Medulla oblongata (tissue), 1 donor: ENCODE results near the gene TFDP3.

Experiments
- DNase-seq: peaks from one replicate; pipeline ENCODE4 v3.0.0-alpha.2; 2015; ENCODE audit errors: extremely low spot score

The TFDP3 gene, protein sequence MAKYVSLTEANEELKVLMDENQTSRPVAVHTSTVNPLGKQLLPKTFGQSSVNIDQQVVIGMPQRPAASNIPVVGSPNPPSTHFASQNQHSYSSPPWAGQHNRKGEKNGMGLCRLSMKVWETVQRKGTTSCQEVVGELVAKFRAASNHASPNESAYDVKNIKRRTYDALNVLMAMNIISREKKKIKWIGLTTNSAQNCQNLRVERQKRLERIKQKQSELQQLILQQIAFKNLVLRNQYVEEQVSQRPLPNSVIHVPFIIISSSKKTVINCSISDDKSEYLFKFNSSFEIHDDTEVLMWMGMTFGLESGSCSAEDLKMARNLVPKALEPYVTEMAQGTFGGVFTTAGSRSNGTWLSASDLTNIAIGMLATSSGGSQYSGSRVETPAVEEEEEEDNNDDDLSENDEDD

DNA sequence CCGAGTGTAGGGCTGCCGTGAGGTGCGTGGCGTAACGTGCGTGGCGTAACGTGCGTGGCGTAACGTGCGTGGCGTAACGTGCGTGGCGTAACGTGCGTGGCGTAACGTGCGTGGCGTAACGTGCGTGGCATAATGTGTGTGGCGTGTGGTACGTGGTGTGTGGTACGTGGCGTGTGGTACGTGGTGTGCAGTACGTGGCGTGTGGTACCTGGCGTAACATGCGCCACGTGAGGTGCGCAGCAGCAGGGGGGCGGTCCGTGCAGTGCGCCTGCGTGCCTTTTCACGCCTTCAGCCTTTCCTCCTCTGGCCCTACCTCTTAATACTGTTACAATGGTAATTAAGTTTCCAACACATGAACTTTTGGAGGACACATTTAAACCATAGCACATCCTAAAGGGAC, at the start of gene TFDP3:
Gene TFDP3 (minus strand): TSS at position 26 of the 400 bp plus-strand sequence. CDS start 95 bp downstream, outside the sequence.
- no peak for DNase-seq

DNA sequence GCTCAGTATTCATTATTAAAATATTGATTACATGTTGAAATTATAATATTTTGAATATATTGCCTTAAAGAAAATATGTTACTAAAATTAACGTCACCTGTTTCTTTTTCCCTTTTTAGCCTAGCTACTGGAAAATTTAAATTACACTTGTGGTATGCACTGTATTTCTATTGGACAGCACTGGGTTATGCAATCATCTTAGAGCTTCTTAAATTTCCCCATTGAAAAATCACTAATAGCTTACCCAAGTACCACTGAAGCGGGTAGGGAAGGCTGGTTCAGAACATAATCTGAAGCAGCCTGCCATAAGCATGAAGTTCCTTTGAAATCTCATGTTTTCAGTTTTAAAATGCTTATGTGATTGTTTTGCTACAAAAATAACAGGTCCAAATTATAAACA, 49.5 kb upstream of the TFDP3 start:
- no peak for DNase-seq

DNA sequence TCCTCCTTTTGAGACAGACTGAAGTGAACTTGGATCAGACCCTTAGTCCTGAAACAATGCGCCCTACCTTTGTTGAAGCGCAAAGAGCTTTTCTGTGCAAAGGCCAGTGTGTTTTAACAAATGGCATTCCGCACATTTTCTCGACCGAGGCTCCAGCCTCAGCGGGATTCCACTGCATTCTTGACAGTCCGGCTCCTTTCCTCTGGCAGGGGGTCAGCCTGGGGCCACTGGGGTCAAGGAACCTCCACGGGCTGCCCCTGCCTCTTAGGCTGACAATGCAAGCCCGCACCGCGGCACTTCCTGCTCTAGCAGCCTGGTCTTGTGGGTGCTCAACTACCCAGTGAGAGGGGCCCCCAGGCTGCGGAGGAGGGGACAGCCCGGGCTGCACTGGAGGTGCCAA, 47.2 kb upstream of the TFDP3 start:
- DNase-seq, result no peak

DNA sequence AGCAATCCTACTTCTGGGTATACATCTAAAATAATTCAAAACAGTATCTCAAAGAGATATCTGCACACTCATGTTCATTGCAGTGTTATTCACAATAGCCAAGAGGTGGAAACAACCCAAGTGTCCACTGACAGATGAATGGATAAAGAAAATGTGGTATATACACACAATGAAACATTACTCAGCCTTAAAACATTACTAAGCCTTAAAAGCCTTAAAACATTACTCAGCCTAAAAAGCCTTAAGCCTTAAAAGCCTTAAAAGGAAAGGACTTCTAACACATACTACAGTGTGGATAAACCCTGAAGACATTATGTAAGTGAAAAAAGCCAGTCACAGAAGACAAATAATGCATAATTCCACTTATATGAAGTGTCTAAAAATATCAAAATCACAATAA, 40.3 kb upstream of the TFDP3 start:
- DNase-seq, result no peak

DNA sequence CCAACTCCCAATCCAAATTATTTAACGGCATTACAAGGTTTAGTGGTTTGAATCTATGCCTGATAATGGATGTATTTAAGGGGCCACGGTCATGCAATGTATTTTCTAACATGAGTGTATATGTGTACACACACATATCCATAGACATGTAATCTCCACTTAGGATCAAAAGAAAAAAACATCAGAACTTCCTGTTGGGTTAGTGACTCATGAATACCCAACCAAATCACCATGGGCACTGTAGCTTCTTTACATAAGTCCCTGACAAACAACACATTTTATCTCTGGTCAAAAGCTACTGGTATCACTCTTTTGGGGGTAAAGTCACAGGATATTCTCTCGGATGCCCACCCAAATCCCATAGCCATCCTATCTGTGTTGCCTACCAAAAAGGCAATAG, 36.5 kb upstream of the TFDP3 start:
- no peak for DNase-seq

DNA sequence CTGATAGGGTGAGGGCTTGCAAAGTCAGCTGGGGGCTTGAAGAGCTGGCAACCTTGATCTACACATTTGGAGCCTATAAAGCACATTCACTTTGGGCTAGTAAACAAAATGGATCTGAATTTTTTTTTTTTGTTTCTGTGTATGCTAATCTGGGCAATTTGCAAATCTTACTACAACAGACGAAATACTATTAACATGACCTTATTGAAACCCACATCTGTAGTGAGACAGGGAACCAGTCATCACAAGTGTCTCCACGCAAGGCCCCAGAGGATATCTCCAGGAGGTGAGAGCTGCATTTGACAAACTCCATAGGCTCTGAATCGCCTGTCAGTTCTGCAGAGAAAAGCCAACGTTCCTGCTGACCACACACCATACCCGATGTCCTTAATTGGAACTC, 33.0 kb upstream of the TFDP3 start:
- DNase-seq, result no peak

DNA sequence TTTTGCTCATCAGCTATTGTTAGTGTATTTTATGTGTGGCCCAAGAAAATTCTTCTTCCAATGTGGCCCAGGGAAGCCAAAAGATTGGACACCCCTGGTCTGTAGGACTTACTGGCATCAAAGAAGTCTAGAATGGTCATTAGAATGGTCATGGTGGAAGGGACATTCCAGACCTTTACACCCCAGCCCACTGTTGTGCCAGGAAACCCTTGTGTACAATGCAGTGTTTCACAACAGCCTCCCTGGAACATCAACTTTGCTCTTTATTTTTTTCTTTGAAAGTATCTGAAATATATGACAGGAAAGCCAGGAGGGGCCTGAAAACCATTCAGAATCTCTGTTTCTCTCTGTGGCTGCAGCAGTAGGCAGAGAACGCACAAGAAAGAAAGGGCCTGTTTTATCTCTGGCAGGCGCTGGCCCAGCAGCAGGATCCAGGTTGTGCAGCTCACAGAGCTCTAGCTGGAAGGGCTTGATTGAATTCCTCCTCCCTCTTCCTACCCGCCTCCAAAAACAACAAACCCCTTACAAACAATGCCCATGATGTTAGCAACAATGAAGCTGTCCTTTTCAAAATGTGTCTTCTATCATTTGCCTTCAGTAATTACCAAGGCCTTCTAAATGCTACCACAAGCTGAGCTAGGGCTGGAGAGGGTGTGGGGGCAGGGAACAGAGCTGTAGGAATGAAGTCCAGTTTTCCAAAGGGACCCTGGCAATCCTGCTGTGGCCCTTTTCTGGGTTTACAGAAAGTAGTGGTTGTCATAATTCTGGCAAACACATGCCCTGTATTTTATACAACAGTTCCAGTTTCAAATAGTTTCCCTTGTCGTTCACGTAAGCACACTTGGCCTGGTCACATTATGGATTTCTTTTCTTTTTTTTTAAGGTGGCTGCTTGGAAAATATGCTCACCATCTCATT, 32.3 kb upstream of the TFDP3 start:
- no peak for DNase-seq

DNA sequence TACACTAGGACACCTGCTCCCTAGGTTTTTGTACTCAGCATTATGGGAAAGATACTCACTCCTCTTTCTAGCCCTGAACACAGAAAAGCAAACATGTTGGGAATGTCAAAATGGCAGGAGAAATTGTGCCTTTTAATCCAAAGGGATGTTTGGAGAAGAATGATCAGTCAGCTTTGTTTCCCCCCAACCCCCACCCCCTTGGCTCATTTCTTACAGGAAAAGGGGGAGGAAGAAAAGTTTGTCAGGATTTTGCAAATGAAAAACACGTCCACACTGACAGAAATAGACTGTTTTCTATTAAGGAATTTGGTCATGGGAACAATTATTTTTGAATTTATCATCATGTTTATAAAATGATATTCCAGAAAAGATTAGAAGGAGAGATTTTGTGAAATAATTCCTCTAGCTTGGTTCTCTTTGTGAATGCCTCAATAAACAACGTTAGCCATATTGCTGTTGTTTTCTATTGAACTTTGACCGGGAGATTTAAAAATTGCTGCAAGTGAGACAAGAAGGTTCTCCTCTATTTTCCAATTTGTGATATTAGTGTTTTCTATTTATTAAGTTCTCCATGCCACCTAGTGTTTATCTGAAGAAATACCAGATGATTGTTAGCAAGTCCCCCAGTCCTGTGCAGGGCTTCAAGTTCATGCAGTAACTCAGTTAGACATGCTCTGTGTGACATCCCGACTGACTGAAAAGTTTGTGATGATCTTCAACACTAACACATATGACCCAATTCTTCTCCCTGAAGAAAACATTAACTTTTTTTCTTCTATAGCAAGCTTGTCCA, 31.3 kb upstream of the TFDP3 start:
- DNase-seq, result peak; percentile 2

DNA sequence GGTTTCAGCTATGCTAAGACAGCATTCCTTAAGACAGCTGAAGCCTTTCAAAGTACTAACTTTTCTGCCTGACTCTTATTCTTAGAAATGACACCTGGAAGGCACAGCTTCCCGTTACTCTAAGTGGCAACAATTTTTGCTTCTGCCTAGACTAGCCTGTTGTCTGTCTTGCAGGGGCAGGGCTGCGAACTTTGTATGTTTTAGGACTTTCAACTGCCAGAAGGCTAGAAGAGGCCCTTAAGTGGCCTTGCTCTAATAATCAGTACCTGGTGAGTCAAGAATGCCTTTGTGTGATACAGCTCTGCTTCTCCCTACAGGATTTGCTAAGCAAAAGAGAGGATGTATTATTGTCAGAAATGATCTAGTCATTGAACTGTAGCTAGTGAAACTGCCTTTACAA, 30.0 kb upstream of the TFDP3 start:
- no peak for DNase-seq

DNA sequence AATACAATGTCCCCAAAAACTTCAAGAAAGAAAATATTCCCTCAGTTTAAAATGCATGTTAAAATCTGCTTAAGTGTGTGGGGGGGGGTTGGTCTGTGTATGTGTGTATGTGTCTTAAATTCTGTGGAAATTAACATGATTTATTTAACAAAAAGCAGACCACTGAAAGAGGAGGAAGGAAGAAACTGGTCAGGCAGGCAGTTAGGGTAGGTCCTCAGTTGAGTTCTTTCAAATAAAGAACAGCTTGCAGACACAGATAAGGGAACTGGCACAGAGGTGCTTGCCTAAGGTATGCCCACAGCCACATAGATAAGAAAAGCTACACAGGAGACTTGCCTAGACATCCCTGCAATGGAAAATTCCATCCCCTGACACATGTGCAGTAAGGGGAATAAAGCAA, 28.8 kb upstream of the TFDP3 start:
- DNase-seq, result no peak

DNA sequence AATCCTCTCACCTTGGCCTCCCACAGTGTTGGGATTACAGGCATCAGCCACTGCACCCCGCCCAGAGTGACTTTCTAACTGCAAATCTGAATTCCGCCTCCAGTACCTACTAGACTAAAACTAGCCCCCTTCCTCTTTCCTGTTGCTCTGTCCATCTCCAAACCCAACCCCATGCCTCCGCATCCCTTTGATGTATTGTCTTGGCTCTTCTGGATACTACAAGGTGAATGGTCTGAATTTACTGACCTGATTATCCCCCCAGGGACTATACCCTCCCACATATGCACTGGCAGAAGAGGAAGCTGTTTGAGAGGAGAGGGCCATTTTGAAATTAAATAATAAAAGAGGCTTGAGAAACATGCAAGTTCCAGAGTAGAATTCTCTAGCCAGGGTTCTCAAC, 17.7 kb upstream of the TFDP3 start:
- DNase-seq, result no peak

DNA sequence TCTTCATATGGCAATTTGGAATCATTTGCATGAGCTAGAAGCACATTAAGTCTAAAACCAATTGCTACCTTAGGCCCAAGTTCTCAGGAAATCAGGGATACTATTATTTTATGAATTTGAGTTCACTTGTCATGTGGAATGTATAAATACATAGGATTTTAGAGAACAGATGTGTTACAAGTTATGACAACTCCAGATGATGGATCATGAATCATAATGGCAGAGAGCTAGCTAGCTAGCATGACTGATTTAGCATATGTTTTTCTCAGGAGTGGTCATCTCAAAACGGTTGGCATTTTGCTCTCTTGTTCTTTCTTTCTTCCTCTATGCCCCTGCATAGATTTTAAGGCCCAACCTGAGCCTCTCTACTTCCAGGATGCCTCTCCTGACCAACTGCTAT, 14.2 kb upstream of the TFDP3 start:
- no peak for DNase-seq

DNA sequence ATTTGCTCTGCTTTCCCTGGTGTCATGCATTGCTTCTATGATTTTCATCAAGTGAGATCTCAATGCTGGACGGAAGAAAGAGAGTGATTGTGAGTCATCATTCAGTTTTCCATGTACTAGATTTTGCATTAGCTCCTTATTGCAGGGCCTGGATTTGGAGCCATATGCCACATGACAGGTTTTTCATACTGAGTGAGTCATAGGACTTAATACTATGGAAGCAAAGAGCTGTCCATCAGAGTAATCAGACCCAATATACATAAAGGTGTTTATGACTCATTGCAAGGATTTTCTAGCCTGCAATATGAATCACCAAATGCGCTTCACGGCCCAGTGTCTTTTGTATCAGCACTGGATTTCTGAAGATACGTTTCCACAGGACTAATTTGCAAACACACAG, 11.2 kb upstream of the TFDP3 start:
- no peak for DNase-seq

DNA sequence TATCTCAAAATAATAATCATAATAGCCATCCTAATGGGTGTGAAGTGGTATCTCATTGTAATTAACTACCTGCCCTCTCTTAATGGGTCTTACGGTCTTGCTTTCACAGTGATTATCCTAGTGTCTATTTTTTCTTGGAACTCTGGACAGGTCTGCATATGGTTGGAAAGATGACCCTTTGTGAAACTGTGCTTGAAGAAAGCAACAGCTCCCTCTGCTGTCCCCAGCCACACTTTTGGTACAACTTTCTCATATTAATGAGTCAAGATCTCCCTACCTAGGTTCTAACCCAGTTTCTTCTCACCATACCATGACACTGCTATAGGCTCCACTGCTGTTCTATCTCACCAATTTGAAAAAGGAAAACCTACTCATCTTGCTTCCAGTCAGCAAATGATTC, 2.4 kb downstream of the TFDP3 start:
- DNase-seq, result peak; percentile 9

DNA sequence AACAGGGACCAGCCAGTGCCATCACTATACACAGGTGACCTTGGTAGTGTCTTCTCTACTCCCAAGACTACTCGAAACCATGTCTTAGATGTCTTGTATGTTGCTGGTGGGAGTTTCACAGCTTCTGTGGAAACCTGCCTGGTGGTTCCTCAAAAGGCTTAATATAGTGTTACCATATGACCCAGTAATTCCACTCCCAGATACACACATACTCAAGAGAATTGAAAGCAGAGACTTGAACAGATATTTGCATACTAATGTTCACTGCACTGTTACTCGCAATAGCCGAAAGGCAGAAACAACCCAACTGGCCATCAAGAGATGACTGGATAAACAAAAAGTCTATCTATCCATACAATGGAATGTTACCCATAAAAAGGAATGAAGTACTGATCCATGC, 3.1 kb downstream of the TFDP3 start:
- DNase-seq, result no peak

DNA sequence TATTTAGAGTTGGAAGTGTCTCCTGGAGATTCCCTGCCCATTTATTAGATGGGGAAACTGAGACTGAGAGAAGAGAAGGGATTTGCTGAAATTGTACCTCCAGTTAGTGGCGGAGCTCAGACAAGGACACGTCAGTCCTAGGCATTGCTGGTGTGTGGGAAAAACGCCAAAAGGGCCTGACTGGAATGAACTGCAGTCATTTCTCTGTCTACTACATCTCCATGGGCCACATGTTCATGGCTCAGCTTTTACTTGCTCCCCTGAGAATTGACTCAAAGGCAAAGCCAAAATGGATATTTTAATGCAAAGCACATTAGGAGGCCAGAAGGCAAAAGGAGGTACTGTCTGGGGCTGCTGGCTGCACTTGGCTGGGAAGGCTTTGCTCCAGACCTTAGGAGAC, 3.9 kb downstream of the TFDP3 start:
- no peak for DNase-seq

DNA sequence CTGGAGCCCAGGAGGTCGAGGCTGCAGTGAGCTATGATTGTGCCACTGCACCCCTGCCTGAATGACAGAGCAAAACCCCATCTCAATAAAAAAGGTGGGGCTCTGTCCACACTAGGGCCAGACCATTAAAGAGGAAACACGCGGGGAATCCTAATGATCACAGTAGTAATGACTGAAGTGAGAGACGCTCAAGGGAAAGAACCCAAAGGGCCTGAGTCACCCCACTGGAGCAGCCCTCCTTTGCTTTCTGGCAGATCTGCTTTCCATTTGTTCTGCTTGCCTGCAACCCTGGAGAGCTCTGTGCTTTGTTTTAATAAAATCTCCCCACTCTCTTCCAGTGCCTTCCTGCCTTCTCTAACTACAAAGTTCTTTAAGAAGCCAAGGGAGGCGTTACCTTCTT, 5.0 kb downstream of the TFDP3 start:
- no peak for DNase-seq

DNA sequence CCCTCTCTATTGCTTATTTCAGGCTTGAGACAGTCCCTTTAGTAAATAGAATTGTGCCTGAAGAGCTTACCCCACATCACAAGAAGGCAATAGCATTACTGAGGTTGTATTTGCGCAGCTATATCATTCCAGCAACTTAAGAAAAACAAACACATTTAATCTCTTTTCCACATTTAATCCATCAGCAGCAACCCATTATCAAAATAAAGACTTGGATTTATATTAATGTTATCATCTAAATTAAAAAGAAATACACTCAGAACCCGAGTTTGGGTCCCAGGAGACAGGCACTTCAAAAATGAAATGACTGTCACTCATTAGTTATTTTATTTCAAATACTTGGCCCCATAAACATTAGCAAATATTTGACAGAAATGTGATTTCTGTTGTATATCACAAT, 10.4 kb downstream of the TFDP3 start:
- DNase-seq, result no peak

DNA sequence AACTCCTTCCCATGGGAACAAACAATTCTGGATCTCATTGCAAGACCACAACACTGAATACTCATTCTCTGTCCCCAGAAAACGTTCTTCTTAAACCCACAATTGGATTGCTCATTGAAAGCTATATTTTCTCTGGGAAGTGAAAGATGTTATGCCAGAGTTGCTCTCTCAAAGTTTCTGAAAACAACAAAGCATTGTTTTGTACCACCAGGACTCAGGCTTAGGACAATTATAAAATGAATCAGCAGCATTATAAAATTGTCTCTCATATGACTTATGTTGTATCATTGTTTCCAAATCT, 26.5 kb downstream of the TFDP3 start:
- DNase-seq, result no peak

DNA sequence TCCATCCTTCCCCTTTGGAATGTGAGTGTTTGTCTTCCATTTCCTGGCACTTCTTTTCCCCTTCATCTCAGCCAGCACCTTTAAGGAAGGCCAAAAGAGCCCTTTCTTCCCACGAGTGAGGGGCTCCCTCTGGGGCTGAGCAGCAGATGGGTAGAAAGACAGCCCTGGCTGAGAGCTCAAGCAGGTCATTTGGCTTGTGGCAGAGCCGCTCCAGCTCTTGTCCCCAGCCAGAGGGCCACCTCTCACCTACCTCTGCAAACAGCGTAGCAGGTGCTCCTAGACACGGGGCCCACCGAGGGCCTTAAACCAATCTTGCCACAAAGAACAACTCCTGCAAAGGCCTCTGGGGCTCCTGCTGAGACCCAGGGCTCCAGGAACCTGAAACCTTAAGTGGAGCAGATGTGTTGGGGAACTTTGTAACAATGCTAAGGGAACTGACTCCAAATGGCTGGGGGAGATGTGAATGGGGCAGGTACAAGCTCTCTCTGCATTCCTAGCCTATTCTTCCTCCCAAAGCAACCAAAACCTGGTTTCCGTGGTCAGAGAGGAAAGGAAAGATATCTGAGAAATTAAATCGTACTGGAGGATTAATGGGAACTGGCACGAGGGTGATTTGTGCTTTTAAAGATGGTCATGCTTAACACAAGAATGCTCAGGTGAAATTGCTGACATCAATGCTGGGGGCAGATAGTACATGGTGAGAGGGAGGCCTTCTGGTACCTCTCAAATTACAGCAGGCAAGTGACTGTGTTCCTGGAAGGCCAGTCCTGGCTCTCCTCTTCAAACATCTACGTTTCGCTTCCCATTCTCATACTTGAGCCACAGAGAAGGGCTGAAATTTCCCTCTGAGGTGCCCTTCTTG, 27.0 kb downstream of the TFDP3 start:
- no peak for DNase-seq

DNA sequence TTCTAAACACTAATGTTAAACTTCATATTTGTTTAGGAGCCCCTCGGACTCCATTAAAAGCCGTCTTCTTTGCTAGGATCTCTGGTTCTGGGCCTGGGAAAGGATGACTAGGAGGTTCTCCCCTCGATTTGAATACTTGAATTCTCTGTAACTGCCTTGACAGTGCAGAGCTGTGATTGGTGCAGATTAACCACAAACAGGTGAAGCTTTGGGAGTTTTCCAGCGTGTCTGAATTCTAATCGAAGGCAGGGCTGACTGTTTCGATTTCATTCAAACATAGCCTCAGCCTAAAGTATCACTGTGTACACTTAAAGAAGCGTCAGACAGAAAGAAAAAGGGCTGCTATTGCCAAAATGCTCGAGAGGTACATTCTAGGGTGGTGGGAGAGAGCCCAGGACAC, 29.0 kb downstream of the TFDP3 start:
- no peak for DNase-seq
